ENCODE data around the gene SPACA4.

GRCh38 chr19:48571378-48572162 lies 35.0 kb upstream of the SPACA4 start:
- no peak for TF ChIP-seq NFIC (IDR thresholded peaks at IDR 0.05; ENCODE audit: borderline replicate concordance)
- no peak for TF ChIP-seq CTCF (IDR thresholded peaks at IDR 0.05)

Measured in SK-N-SH (cell line).